Measurements from ENCODE around the gene AGO4.
"Not testable (repeated sequence)": the region's sequence is repeated elsewhere in the genome, so short reads cannot be mapped to it uniquely, and the experiment has no call there.

AGO4 gene

GRCh38 chr1:35810096-35810881 lies 2.5 kb downstream of the AGO4 start:
- Histone ChIP-seq H3K27me3 (ENCODE audit: control insufficient read depth, insufficient read depth, low read length, poor library complexity, severe bottlenecking) (no peaks in the 10 kb centered on the region), H3K4me3 (ENCODE audit: insufficient read depth, low read depth, low read length) (no peak overlapping the region), H3K4me1 (ENCODE audit: control insufficient read depth, insufficient read depth, low read length) (peaks cover 9% of the 10 kb centered on the region), H3K36me3 (ENCODE audit: control insufficient read depth, insufficient read depth, low read length) (no peaks in the 10 kb centered on the region), H3K9me3 (ENCODE audit: control insufficient read depth, low read length) (no peaks in the 10 kb centered on the region), H3K27ac (ENCODE audit: insufficient read depth, low read depth, low read length, poor library complexity, severe bottlenecking) (no peak overlapping the region)
- 80 to 92% methylated on average over 1 to 2 of the region's 2 CpGs for WGBS, 2 experiments

- 92 to 96% methylated on average over 5 of the region's 5 CpGs for WGBS, 2 experiments
Observed at GRCh38 chr1:35812754-35813153, 4.9 kb downstream of the AGO4 start.

GRCh38 chr1:35825255-35825654 lies 17.4 kb downstream of the AGO4 start:
- H3K27ac ChIP-seq (ENCODE audit: insufficient read depth, low read depth, low read length, poor library complexity, severe bottlenecking): no peak overlapping the region
- H3K36me3 ChIP-seq (ENCODE audit: control insufficient read depth, insufficient read depth, low read length): peaks cover 18% of the 10 kb centered on the region
- no peaks in the 10 kb centered on the region for H3K4me1 ChIP-seq (ENCODE audit: control insufficient read depth, insufficient read depth, low read length)
- 91 to 93% methylated on average over 1 of the region's 1 CpG for WGBS, 2 experiments
- no peak overlapping the region for H3K4me3 ChIP-seq (ENCODE audit: insufficient read depth, low read depth, low read length)
- H3K9me3 ChIP-seq (ENCODE audit: control insufficient read depth, low read length): no peaks in the 10 kb centered on the region
- H3K27me3 ChIP-seq (ENCODE audit: control insufficient read depth, insufficient read depth, low read length, poor library complexity, severe bottlenecking): no peaks in the 10 kb centered on the region

More at GRCh38 chr1:35812754-35813153, 4.9 kb downstream of the AGO4 start:
- not testable (repeated sequence) for H3K27me3 ChIP-seq (ENCODE audit: control insufficient read depth, insufficient read depth, low read length, poor library complexity, severe bottlenecking); H3K27ac ChIP-seq (ENCODE audit: insufficient read depth, low read depth, low read length, poor library complexity, severe bottlenecking); H3K9me3 ChIP-seq (ENCODE audit: control insufficient read depth, low read length); H3K36me3 ChIP-seq (ENCODE audit: control insufficient read depth, insufficient read depth, low read length); H3K4me1 ChIP-seq (ENCODE audit: control insufficient read depth, insufficient read depth, low read length); H3K4me3 ChIP-seq (ENCODE audit: insufficient read depth, low read depth, low read length)

- H3K36me3 ChIP-seq (ENCODE audit: control insufficient read depth, insufficient read depth, low read length): peaks cover 41% of the 10 kb centered on the region
- 97 to 100% methylated on average over 1 to 2 of the region's 2 CpGs for WGBS, 2 experiments
Observed at GRCh38 chr1:35832276-35832905, 24.6 kb downstream of the AGO4 start.

GRCh38 chr1:35833395-35833794 lies 25.6 kb downstream of the AGO4 start:
- no peak overlapping the region for H3K27ac ChIP-seq (ENCODE audit: insufficient read depth, low read depth, low read length, poor library complexity, severe bottlenecking)
- no peaks in the 10 kb centered on the region for H3K4me1 ChIP-seq (ENCODE audit: control insufficient read depth, insufficient read depth, low read length)
- peaks cover 34% of the 10 kb centered on the region for H3K36me3 ChIP-seq (ENCODE audit: control insufficient read depth, insufficient read depth, low read length)
- H3K27me3 ChIP-seq (ENCODE audit: control insufficient read depth, insufficient read depth, low read length, poor library complexity, severe bottlenecking): no peaks in the 10 kb centered on the region
- no peak overlapping the region for H3K4me3 ChIP-seq (ENCODE audit: insufficient read depth, low read depth, low read length)
- H3K9me3 ChIP-seq (ENCODE audit: control insufficient read depth, low read length): no peaks in the 10 kb centered on the region
- 97% methylated on average over 2 of the region's 2 CpGs for WGBS, 2 experiments

More at GRCh38 chr1:35832276-35832905, 24.6 kb downstream of the AGO4 start:
- no peak overlapping the region for H3K4me3 ChIP-seq (ENCODE audit: insufficient read depth, low read depth, low read length)
- no peak overlapping the region for H3K27ac ChIP-seq (ENCODE audit: insufficient read depth, low read depth, low read length, poor library complexity, severe bottlenecking)
- no peaks in the 10 kb centered on the region for H3K27me3 ChIP-seq (ENCODE audit: control insufficient read depth, insufficient read depth, low read length, poor library complexity, severe bottlenecking)
- no peaks in the 10 kb centered on the region for H3K4me1 ChIP-seq (ENCODE audit: control insufficient read depth, insufficient read depth, low read length)
- no peaks in the 10 kb centered on the region for H3K9me3 ChIP-seq (ENCODE audit: control insufficient read depth, low read length)

GRCh38 chr1:35834218-35834617 lies 26.4 kb downstream of the AGO4 start:
- no peaks in the 10 kb centered on the region for H3K9me3 ChIP-seq (ENCODE audit: control insufficient read depth, low read length)
- no peak overlapping the region for H3K4me3 ChIP-seq (ENCODE audit: insufficient read depth, low read depth, low read length)
- peaks cover 33% of the 10 kb centered on the region for H3K36me3 ChIP-seq (ENCODE audit: control insufficient read depth, insufficient read depth, low read length)
- no peaks in the 10 kb centered on the region for H3K4me1 ChIP-seq (ENCODE audit: control insufficient read depth, insufficient read depth, low read length)
- no peak overlapping the region for H3K27ac ChIP-seq (ENCODE audit: insufficient read depth, low read depth, low read length, poor library complexity, severe bottlenecking)
- H3K27me3 ChIP-seq (ENCODE audit: control insufficient read depth, insufficient read depth, low read length, poor library complexity, severe bottlenecking): no peaks in the 10 kb centered on the region
- WGBS, 2 experiments: 96 to 97% methylated on average over 2 of the region's 2 CpGs

- no peaks in the 10 kb centered on the region for H3K4me1 ChIP-seq (ENCODE audit: control insufficient read depth, insufficient read depth, low read length)
- H3K27ac ChIP-seq (ENCODE audit: insufficient read depth, low read depth, low read length, poor library complexity, severe bottlenecking): no peak overlapping the region
- no peaks in the 10 kb centered on the region for H3K9me3 ChIP-seq (ENCODE audit: control insufficient read depth, low read length)
- H3K27me3 ChIP-seq (ENCODE audit: control insufficient read depth, insufficient read depth, low read length, poor library complexity, severe bottlenecking): no peaks in the 10 kb centered on the region
- 59 to 62% methylated on average over 2 of the region's 2 CpGs for WGBS, 2 experiments
- H3K4me3 ChIP-seq (ENCODE audit: insufficient read depth, low read depth, low read length): no peak overlapping the region
- H3K36me3 ChIP-seq (ENCODE audit: control insufficient read depth, insufficient read depth, low read length): peaks cover 35% of the 10 kb centered on the region
Observed at GRCh38 chr1:35835398-35835797, 27.6 kb downstream of the AGO4 start.

GRCh38 chr1:35836734-35837133 lies 28.9 kb downstream of the AGO4 start:
- WGBS, 2 experiments: no CpG with 5 or more reads among the region's 1 CpG
- Histone ChIP-seq H3K9me3 (ENCODE audit: control insufficient read depth, low read length) (no peaks in the 10 kb centered on the region), H3K27ac (ENCODE audit: insufficient read depth, low read depth, low read length, poor library complexity, severe bottlenecking) (no peak overlapping the region), H3K4me1 (ENCODE audit: control insufficient read depth, insufficient read depth, low read length) (no peaks in the 10 kb centered on the region), H3K36me3 (ENCODE audit: control insufficient read depth, insufficient read depth, low read length) (peaks cover 37% of the 10 kb centered on the region), H3K27me3 (ENCODE audit: control insufficient read depth, insufficient read depth, low read length, poor library complexity, severe bottlenecking) (no peaks in the 10 kb centered on the region), H3K4me3 (ENCODE audit: insufficient read depth, low read depth, low read length) (no peak overlapping the region)

- H3K27me3 ChIP-seq (ENCODE audit: control insufficient read depth, insufficient read depth, low read length, poor library complexity, severe bottlenecking): no peaks in the 10 kb centered on the region
- WGBS, 2 experiments: 92 to 95% methylated on average over 7 of the region's 8 CpGs
- peaks cover 33% of the 10 kb centered on the region for H3K36me3 ChIP-seq (ENCODE audit: control insufficient read depth, insufficient read depth, low read length)
- no peaks in the 10 kb centered on the region for H3K4me1 ChIP-seq (ENCODE audit: control insufficient read depth, insufficient read depth, low read length)
- H3K9me3 ChIP-seq (ENCODE audit: control insufficient read depth, low read length): no peaks in the 10 kb centered on the region
- H3K27ac ChIP-seq (ENCODE audit: insufficient read depth, low read depth, low read length, poor library complexity, severe bottlenecking): no peak overlapping the region
- no peak overlapping the region for H3K4me3 ChIP-seq (ENCODE audit: insufficient read depth, low read depth, low read length)
Observed at GRCh38 chr1:35838693-35839245, 31.0 kb downstream of the AGO4 start.

GRCh38 chr1:35844826-35845225 lies 37.0 kb downstream of the AGO4 start:
- Histone ChIP-seq H3K36me3 (ENCODE audit: control insufficient read depth, insufficient read depth, low read length) (peaks cover 20% of the 10 kb centered on the region), H3K9me3 (ENCODE audit: control insufficient read depth, low read length) (no peaks in the 10 kb centered on the region), H3K27ac (ENCODE audit: insufficient read depth, low read depth, low read length, poor library complexity, severe bottlenecking) (no peak overlapping the region), H3K4me3 (ENCODE audit: insufficient read depth, low read depth, low read length) (no peak overlapping the region), H3K27me3 (ENCODE audit: control insufficient read depth, insufficient read depth, low read length, poor library complexity, severe bottlenecking) (no peaks in the 10 kb centered on the region), H3K4me1 (ENCODE audit: control insufficient read depth, insufficient read depth, low read length) (no peaks in the 10 kb centered on the region)
- 88 to 93% methylated on average over 1 of the region's 1 CpG for WGBS, 2 experiments
